GM12878 (cell line): ENCODE measurements around the gene LRIG3. TPM values are rescaled to one million over a fixed set of nuclear protein-coding genes. Genes with fewer than 3 reads are reported as not detected.

Source experiments
- CBFB ChIP-seq: IDR thresholded peaks from 2 replicates; pipeline ENCODE4 v1.6.1; 2016; ENCODE audit warnings: antibody characterized with exemption, low read depth
- MYC ChIP-seq: IDR thresholded peaks from 2 replicates; pipeline ENCODE4 v1.6.1; 2011; ENCODE audit warnings: mild to moderate bottlenecking, low read length, moderate library complexity, inconsistent platforms; ENCODE audit not compliant: insufficient read depth, insufficient replicate concordance, insufficient read length, severe bottlenecking
- POU2F2 ChIP-seq: IDR thresholded peaks from 3 replicates; pipeline ENCODE4 v1.6.1; 2011; ENCODE audit warnings: low read depth, mild to moderate bottlenecking, low read length, borderline replicate concordance
- polyA plus RNA-seq, 11 experiments: library from polyadenylated mRNA; depleted of rRNA in 4 of 11; unstranded in 6 of 11; stranded (reverse) in 5 of 11; fragments of >200 nt; fragmentation: Nextera tagmentation in 4 of 11; fragmentation: Illumina TruSeq in 1 of 11; extraction: Ambion mirVana in 4 of 11; extraction: Trizol in 1 of 11; gene quantifications; 1 replicate in 1 of 11; 2 replicates in 10 of 11; pipeline versions ENCODE4 v1.2.1 to v1.2.3, GENCODE V29; 2011 to 2016; ENCODE audit warnings: inconsistent platforms in 2 of 11, missing spikeins in 2 of 11, low read depth in 1 of 11
- total RNA-seq, 4 experiments: library from RNA; depleted of rRNA in 3 of 4; stranded (reverse); fragments of >200 nt in 3 of 4; fragmentation: Illumina TruSeq in 1 of 4; extraction: Trizol in 1 of 4; gene quantifications; 2 replicates each; pipeline versions ENCODE4 v1.2.1 to v1.2.3, GENCODE V29; 2013 to 2021

Gene LRIG3
- total and polyA plus RNA-seq, 10 of the 15 experiments (the other 5 are each of a cell fraction or from before 2014, with no cell fraction given): 0.95 to 8.5 (median 5.0) TPM

GRCh38 chr12:58832920-58833319, 87.4 kb downstream of the LRIG3 start (continued):
- no peak for TF ChIP-seq POU2F2
- TF ChIP-seq MYC: no peak
- no peak for TF ChIP-seq CBFB
